Neural progenitor cell (in vitro differentiated cells): Measurements from ENCODE around the gene USP10. TPM values are rescaled to one million over a fixed set of nuclear protein-coding genes. Genes with fewer than 3 reads are reported as not detected.

Experiments used
- DNase-seq: peaks from one replicate; pipeline ENCODE4 v3.0.0-alpha.2; 2016; ENCODE audit warnings: low spot score
- H2AFZ ChIP-seq: fragments of 200-600 bp; sonication (generic); replicated peaks from 2 replicates; pipeline ENCODE4 v1.6.1; 2016; ENCODE audit warnings: antibody characterized with exemption
- H3F3A ChIP-seq: fragments of 200-600 bp; sonication (generic); 2 replicates; pipeline ENCODE4 v1.6.1; 2016; ENCODE audit warnings: antibody characterized with exemption, low read depth
- H3K27ac ChIP-seq: fragments of 200-600 bp; sonication (generic); 2 replicates; pipeline ENCODE4 v1.5.1; 2016; ENCODE audit warnings: mild to moderate bottlenecking
- H3K27me3 ChIP-seq: fragments of 200-600 bp; sonication (generic); 2 replicates; pipeline ENCODE4 v1.6.1; 2016; ENCODE audit warnings: mild to moderate bottlenecking, moderate library complexity
- H3K36me3 ChIP-seq: fragments of 200-600 bp; sonication (generic); 2 replicates; pipeline ENCODE4 v1.5.1; 2016
- H3K4me1 ChIP-seq: fragments of 200-600 bp; sonication (generic); 2 replicates; pipeline ENCODE4 v1.6.1; 2016; ENCODE audit warnings: mixed run types
- H3K4me2 ChIP-seq: fragments of 200-600 bp; sonication (generic); 2 replicates; pipeline ENCODE4 v1.6.1; 2016
- H3K4me3 ChIP-seq: fragments of 200-600 bp; sonication (generic); 2 replicates; pipeline ENCODE4 v1.5.1; 2016
- H3K79me2 ChIP-seq: fragments of 200-600 bp; sonication (generic); 2 replicates; pipeline ENCODE4 v1.6.1; 2016; ENCODE audit warnings: low read depth
- H3K9ac ChIP-seq: fragments of 200-600 bp; sonication (generic); 2 replicates; pipeline ENCODE4 v1.6.1; 2016
- H3K9me3 ChIP-seq: fragments of 200-600 bp; sonication (generic); 2 replicates; pipeline ENCODE4 v1.5.1; 2016; ENCODE audit warnings: low read depth
- H4K20me1 ChIP-seq: fragments of 200-600 bp; sonication (generic); 2 replicates; pipeline ENCODE4 v1.6.1; 2016; ENCODE audit warnings: low read depth
- H3K27ac Mint-ChIP-seq: 3 replicates; pipeline ENCODE4 v1.8.0; 2021; ENCODE audit warnings: mixed read lengths
- H3K27me3 Mint-ChIP-seq: 2 replicates; pipeline ENCODE4 v1.8.0; 2022; ENCODE audit warnings: low read depth, mild to moderate bottlenecking, inconsistent platforms, moderate library complexity, mixed read lengths; ENCODE audit not compliant: insufficient read depth
- H3K36me3 Mint-ChIP-seq: 3 replicates; pipeline ENCODE4 v1.8.0; 2021; ENCODE audit warnings: mixed read lengths
- H3K4me1 Mint-ChIP-seq: 3 replicates; pipeline ENCODE4 v1.8.0; 2021; ENCODE audit warnings: mixed read lengths
- H3K4me3 Mint-ChIP-seq: 3 replicates; pipeline ENCODE4 v1.8.0; 2021; ENCODE audit warnings: mild to moderate bottlenecking, moderate library complexity, mixed read lengths
- H3K9me3 Mint-ChIP-seq: 3 replicates; pipeline ENCODE4 v1.8.0; 2020; ENCODE audit warnings: mixed read lengths
- CTCF ChIP-seq: fragments of 200-600 bp; sonication (generic); IDR thresholded peaks from 2 replicates; pipeline ENCODE4 v1.5.1; 2017; ENCODE audit warnings: antibody characterized with exemption, mild to moderate bottlenecking
- EZH2 ChIP-seq: fragments of 200-600 bp; sonication (generic); IDR thresholded peaks from 2 replicates; pipeline ENCODE4 v1.6.1; 2017; ENCODE audit warnings: antibody characterized with exemption, mild to moderate bottlenecking, moderate library complexity
- EZH2phosphoT487 ChIP-seq: fragments of 200-600 bp; sonication (generic); IDR thresholded peaks from 2 replicates; pipeline ENCODE4 v1.6.1; 2017; ENCODE audit warnings: antibody characterized with exemption
- total RNA-seq: library from RNA; depleted of rRNA; stranded (reverse); fragments of >200 nt; gene quantifications from 2 replicates; pipeline ENCODE4 v1.2.3, GENCODE V29; 2015; ENCODE audit warnings: low replicate concordance

The USP10 gene
- total RNA-seq, 1 donor from 2014 or later: 130 TPM

GRCh38 chr16:84766978-84767773 lies 67.4 kb downstream of the USP10 start:
- TF ChIP-seq EZH2phosphoT487 (no peak), CTCF (no peak), EZH2 (no peak)
- no peaks in the 10 kb centered on the region for H3K9me3 ChIP-seq
- no peak overlapping the region for H3K9ac ChIP-seq
- DNase-seq: no peak
- no peaks in the 10 kb centered on the region for H3K27me3 Mint-ChIP-seq
- H3K27ac ChIP-seq: peak overlapping the region; percentile 12
- H3K4me2 ChIP-seq: no peak overlapping the region
- no peaks in the 10 kb centered on the region for H3F3A ChIP-seq
- H3K27me3 ChIP-seq: no peaks in the 10 kb centered on the region
- H3K36me3 ChIP-seq: peaks cover 24% of the 10 kb centered on the region
- no peaks in the 10 kb centered on the region for H3K4me1 ChIP-seq
- H4K20me1 ChIP-seq: peaks cover 6% of the 10 kb centered on the region
- H3K36me3 Mint-ChIP-seq: peaks cover 63% of the 10 kb centered on the region
- no peak overlapping the region for H3K27ac Mint-ChIP-seq
- no peak overlapping the region for H3K4me3 ChIP-seq
- no peak overlapping the region for H2AFZ ChIP-seq
- no peaks in the 10 kb centered on the region for H3K79me2 ChIP-seq
- no peaks in the 10 kb centered on the region for H3K9me3 Mint-ChIP-seq
- no peak overlapping the region for H3K4me3 Mint-ChIP-seq
- no peaks in the 10 kb centered on the region for H3K4me1 Mint-ChIP-seq

- H3K79me2 ChIP-seq: no peaks in the 10 kb centered on the region
- DNase-seq: no peak
- no peaks in the 10 kb centered on the region for H3K27me3 ChIP-seq
- no peak overlapping the region for H3K4me3 Mint-ChIP-seq
- peaks cover 62% of the 10 kb centered on the region for H3K36me3 Mint-ChIP-seq
- H3K4me1 Mint-ChIP-seq: no peaks in the 10 kb centered on the region
- TF ChIP-seq CTCF: no peak
- no peak for TF ChIP-seq EZH2
- no peak for TF ChIP-seq EZH2phosphoT487
- H3K9ac ChIP-seq: no peak overlapping the region
- H3F3A ChIP-seq: no peaks in the 10 kb centered on the region
- H3K9me3 ChIP-seq: no peaks in the 10 kb centered on the region
- H3K27me3 Mint-ChIP-seq: no peaks in the 10 kb centered on the region
- no peak overlapping the region for H3K27ac Mint-ChIP-seq
- H2AFZ ChIP-seq: no peak overlapping the region
- H3K36me3 ChIP-seq: peaks cover 20% of the 10 kb centered on the region
- H3K4me2 ChIP-seq: no peak overlapping the region
- H3K9me3 Mint-ChIP-seq: no peaks in the 10 kb centered on the region
- peaks cover 1% of the 10 kb centered on the region for H4K20me1 ChIP-seq
- H3K27ac ChIP-seq: no peak overlapping the region
- no peaks in the 10 kb centered on the region for H3K4me1 ChIP-seq
- H3K4me3 ChIP-seq: no peak overlapping the region
Measured at GRCh38 chr16:84768061-84768807, 68.4 kb downstream of the USP10 start.

- Histone ChIP-seq H4K20me1 (no peaks in the 10 kb centered on the region), H3F3A (no peaks in the 10 kb centered on the region), H3K36me3 (peaks cover 16% of the 10 kb centered on the region)
Measured at GRCh38 chr16:84768808-84769197, 69.0 kb downstream of the USP10 start.

More at GRCh38 chr16:84768808-84769197, 69.0 kb downstream of the USP10 start:
- DNase-seq: no peak
- no peaks in the 10 kb centered on the region for H3K79me2 ChIP-seq
- H3K27me3 ChIP-seq: no peaks in the 10 kb centered on the region
- no peaks in the 10 kb centered on the region for H3K9me3 ChIP-seq
- no peak overlapping the region for H3K9ac ChIP-seq
- Mint-ChIP-seq H3K36me3 (peaks cover 61% of the 10 kb centered on the region), H3K9me3 (no peaks in the 10 kb centered on the region), H3K27ac (no peak overlapping the region), H3K4me3 (no peak overlapping the region), H3K4me1 (no peaks in the 10 kb centered on the region), H3K27me3 (no peaks in the 10 kb centered on the region)
- no peak overlapping the region for H3K27ac ChIP-seq
- no peak overlapping the region for H2AFZ ChIP-seq
- no peak overlapping the region for H3K4me2 ChIP-seq
- TF ChIP-seq CTCF (no peak), EZH2 (no peak), EZH2phosphoT487 (no peak)
- no peaks in the 10 kb centered on the region for H3K4me1 ChIP-seq
- H3K4me3 ChIP-seq: no peak overlapping the region
